Stimulated activated CD8-positive, alpha-beta memory T cell treated with anti-CD3 and anti-CD28 coated beads, Interleukin-4, amount 100 ng/mL, for 4 hours (primary cell): Measurements from ENCODE around the gene CBX5.
"Not testable (repeated sequence)": the region's sequence is repeated elsewhere in the genome, so short reads cannot be mapped to it uniquely, and the experiment has no call there.

Experiments used
- DNase-seq, 2 donors: peaks; one replicate each; pipeline ENCODE4 v3.0.0-alpha.2; 2020; ENCODE audit warnings: low read depth in 2 of 2, low spot score in 1 of 2

The CBX5 gene

GRCh38 chr12:54200412-54200811, 79.5 kb downstream of the CBX5 start:
- no peak for DNase-seq

DNA sequence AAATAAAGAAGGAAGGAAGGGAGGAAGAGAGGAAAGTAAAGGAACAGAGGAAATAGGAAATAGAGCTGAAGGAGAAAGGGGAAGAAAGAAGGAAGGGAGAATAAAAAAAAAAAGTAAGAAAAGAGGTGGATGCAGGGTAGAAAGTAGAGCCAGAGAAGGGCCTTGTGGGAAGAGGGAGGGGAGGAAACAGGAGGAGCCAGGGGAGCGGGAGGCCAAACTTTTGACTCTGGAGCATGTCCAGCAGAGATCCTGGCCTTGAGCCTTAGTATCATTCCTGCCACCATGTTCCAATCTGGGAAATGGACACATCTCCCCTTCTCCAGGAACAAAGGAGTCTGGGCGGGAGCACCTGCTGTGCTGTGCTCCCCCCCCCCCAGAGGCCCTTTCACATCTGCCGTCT, 80.0 kb downstream of the CBX5 start:
- no peak for DNase-seq

DNA sequence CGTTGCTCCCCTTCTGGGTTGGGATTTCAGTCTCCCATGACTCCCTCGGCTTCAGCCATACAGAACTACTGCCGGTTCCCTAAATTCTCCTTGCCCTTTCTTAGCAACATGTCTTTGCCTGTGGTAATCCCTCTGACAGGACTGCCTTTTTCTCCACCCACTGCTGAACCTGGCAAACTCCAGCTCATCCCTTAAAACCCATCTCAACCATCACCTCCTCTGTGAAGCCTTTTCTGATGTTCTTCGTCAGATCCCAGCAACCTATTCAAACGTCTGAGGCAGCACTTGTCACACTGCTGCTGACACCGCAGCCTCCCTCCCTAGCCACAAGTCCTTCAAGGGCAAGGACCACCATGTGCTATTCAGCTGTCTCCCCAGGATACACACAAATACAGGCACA, 80.9 kb downstream of the CBX5 start:
- DNase-seq, result no peak

GRCh38 chr12:54197431-54197909, 82.5 kb downstream of the CBX5 start:
- no peak for DNase-seq

DNA sequence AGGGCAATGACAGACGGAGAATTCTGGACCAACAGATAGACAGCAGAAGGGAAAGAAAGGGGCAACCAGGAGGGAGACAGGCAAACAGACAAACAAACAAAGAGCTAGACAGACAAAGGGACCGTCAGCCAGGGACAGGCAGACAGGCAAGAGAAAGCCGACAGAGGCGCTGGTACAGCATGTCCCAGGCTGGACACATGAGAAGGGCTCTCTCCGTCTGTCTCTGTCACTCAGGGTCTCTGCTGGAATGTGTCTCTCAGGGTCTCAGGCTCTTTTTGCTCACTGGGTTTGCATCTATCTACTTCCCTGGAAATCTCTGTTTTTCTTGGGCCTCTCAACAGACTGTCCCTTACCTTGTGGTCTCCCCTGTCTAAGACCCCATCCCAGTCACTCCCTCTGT, 82.9 kb downstream of the CBX5 start:
- DNase-seq, result no peak

DNA sequence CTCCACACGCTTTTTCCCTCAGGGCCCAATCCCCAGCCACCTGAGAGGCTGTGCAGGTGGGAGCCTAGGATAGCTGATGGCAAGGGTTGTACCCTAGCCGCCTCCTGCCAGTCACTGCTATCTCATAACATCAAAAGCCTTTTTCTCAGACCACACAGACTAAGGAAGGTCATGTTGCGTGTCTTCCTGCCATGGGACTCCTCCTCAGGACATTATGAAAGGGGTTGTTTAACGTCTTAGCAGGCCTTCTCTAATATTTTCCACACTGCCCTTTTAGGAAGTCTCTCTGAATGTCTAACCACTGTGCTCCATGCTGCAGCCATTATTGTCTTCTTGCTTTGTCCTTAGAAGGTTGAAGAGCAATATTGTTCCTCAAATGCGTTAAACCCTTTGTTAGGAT, 83.5 kb downstream of the CBX5 start:
- DNase-seq, result no peak

DNA sequence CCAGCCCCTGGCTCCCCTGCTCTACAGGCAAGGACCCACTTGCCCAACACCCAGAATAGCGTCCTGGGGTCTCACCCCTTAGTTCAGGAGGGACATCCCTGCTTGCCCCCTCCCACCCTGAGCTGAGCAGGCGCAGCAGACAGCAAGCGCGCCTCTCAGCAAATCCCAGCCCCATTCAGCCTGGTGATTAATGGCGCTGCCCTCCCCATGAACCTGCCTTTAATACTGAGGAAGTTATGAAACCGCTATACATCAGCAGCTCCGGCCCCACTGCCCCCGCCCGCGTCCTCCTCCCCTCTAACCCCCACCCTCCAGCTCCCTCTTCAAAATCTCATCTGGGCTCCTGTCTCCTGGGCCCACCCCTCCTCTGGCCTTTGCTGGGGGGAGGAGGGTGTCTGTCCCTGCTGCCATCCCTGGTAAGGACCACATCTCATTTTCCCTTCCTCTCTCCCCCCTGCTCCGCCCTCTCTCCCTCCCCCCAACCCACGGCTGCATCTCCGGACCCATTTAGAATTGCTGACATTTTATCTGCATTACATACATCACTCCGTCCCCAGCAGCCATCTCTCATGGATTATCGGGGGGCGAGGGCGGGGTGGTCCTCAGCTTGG, 84.1 kb downstream of the CBX5 start:
- DNase-seq, result no peak

DNA sequence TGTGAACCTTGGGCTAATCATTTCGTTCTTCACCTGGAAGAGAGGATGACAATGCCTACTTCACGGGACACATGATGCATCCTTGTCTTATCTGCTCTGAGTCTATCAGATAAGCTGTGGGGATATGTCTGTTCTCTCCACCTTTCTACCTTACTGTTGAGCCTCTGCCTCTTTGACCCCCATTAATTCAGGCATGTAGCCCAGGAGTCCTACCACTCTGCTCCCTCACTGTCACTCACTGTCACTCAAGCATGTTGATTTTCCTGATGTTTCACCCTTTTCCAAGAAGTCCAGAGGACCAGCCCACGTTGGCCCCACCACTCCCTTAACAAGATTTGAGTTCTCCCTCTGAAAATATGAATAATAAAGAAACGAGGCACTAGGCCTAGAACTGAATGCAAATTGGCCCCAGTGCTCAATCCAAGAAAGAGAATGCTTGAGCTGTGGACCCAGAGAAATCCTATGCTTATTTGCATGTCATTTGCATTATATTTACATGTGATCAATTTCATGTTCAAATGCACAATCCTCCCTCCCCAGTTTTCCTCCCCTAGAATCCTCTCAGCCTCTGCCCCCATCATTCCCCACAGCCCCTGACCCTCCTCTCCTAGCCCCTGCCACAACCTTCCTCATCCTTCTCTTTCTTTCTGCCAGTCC, 84.7 kb downstream of the CBX5 start:
- DNase-seq, result no peak

DNA sequence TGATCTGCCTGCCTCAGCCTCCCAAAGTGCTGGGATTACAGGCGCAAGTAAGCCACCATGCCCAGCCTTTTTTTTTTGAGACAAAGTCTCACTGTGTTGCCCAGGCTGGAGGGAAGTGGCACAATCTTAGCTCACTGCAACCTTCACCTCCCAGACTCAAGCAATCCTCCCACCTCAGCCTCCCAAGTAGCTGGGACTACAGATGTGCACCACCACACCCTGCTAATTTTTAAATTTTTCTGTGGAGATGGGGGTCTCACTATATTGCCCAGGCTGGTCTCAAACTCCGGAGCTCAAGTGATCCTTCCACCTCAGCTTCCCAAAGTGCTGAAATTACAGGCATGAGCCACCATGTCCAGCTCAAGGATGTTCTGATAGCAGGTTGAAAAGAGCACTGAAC, 85.3 kb downstream of the CBX5 start:
- DNase-seq, result not testable (repeated sequence)

DNA sequence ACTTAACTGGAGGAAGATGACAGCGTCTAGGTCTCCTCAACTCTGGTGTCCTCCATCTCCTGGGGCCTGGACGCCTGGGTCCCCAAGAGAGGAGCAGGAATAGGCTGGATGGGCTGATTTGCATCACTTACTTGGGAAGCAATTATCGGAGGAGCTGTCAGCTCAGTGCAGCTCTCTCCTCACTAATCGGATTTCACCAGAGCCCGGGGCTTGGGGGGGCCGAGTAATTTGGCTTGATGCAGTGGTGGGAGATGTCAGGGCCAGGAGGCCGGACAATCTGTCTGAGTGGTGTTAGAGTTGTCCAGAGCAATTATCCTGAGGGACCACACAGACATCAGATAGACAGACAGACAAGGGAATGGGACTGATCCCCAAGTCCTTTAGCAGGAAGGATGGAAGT, 86.5 kb downstream of the CBX5 start:
- DNase-seq, result no peak

GRCh38 chr12:54191550-54192022, 88.3 kb downstream of the CBX5 start:
- peak; percentile 48 to 57 for DNase-seq

GRCh38 chr12:54191126-54191525, 88.8 kb downstream of the CBX5 start:
- no peak for DNase-seq

DNA sequence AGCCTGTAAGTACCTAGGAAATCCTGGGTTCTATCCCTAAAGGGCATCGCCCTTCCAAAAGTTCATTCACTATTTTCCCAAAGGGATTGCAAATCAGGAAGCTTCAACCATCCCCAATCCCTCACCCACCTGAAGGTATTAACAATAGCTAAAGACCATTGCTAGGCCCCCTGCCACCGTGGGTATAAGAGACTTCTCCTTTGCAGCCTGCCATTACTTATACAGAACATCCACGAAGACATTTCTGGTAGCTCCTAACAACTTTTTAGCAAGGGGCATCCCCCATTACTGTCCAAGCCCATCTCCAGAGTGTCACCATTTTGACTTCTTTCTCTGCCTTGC, 90.8 kb downstream of the CBX5 start:
- DNase-seq, result no peak

GRCh38 chr12:54187075-54187474, 92.8 kb downstream of the CBX5 start:
- no peak for DNase-seq

DNA sequence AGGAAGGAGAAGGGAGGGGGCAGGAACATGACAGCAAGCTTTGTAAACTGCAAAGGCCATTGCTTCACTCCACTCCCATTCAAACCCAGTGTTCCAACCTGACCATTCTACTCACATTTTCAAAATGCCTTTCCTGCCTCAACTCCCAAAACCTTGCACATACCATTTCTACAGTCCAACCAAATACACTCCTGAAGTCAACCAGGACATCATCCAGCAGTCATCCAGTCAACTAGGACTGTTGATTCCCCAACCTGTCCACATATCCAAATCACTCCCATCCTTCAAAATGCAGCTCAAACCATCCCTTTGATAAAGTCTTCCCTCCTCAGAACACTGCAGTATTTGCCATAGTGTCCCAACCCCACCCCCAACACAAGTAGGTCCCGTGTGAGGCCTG, 94.0 kb downstream of the CBX5 start:
- DNase-seq, result no peak

DNA sequence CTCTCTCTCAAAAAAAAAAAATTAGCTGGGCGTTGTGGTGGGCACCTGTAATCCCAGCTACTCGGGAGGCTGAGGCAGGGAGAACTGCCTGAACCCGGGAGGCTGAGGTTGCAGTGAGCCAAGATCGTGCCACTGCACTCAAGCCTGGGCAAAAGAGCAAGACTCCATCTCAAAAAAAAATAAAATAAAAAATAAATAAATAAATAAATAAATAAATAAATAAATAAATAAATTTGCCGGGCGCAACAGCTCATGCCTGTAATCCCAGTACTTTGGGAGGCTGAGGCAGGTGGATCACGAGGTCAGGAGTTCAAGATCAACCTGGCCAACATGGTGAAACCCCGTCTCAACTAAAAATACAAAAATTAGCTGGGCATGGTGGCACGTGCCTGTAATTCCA, 94.6 kb downstream of the CBX5 start:
- DNase-seq, result not testable (repeated sequence)

GRCh38 chr12:54184024-54184805, 95.7 kb downstream of the CBX5 start:
- no peak for DNase-seq

DNA sequence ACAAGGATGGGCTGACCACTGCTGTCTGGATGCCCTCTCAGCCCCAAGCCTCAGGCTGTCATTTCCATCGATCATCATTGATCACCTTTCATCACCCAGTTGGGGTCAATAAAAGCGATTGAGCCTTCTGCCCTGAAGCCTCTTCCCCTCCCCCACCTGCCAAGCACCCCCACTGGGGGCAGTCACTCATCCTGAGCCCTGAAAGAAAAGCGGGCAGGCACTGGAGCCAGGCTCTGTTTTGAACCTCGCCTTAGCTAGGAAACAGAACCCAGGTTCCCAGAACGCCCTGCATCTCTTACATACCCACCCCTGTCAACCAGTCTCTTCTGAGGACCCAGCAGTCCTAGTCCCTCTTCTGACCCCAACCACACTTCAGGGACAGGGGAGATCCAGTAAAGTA, 96.9 kb downstream of the CBX5 start:
- DNase-seq, result no peak

GRCh38 chr12:54182086-54182485, 97.8 kb downstream of the CBX5 start:
- no peak for DNase-seq
